ENCODE data around the gene SYT17.
A peak's percentile ranks its signal among the peaks of the same experiment; 100 is the strongest.

The SYT17 gene

GRCh38 chr16:19269098-19269497 is 101.1 kb downstream of the SYT17 start:
- no peak for DNase-seq

- no peak for DNase-seq
Observed at GRCh38 chr16:19274165-19274797, 106.2 kb downstream of the SYT17 start.

- DNase-seq: no peak
Observed at GRCh38 chr16:19278403-19278802, 110.4 kb downstream of the SYT17 start.

- DNase-seq: no peak
Observed at GRCh38 chr16:19281246-19281645, 113.2 kb downstream of the SYT17 start.

- no peak for DNase-seq
Observed at GRCh38 chr16:19282101-19282500, 114.1 kb downstream of the SYT17 start.

- no peak for DNase-seq
Observed at GRCh38 chr16:19283637-19284036, 115.6 kb downstream of the SYT17 start.

GRCh38 chr16:19284207-19284606 is 116.2 kb downstream of the SYT17 start:
- DNase-seq: peak; percentile 75

GRCh38 chr16:19285431-19285830 is 117.4 kb downstream of the SYT17 start, which contains the start of gene CLEC19A:
CLEC19A (plus strand) TSS chr16:19285731; CDS start chr16:19285852, 121 bp downstream.
- DNase-seq: no peak

- no peak for DNase-seq
Observed at GRCh38 chr16:19286827-19287226, 118.8 kb downstream of the SYT17 start.

- no peak for DNase-seq
Observed at GRCh38 chr16:19287241-19287640, 119.2 kb downstream of the SYT17 start.

GRCh38 chr16:19288872-19289799 is 121.1 kb downstream of the SYT17 start:
- DNase-seq: no peak

GRCh38 chr16:19289811-19290485 is 121.9 kb downstream of the SYT17 start:
- no peak for DNase-seq

- no peak for DNase-seq
Observed at GRCh38 chr16:19290860-19291259, 122.8 kb downstream of the SYT17 start.

GRCh38 chr16:19291475-19291874 is 123.4 kb downstream of the SYT17 start:
- no peak for DNase-seq

- DNase-seq: no peak
Observed at GRCh38 chr16:19292186-19292585, 124.1 kb downstream of the SYT17 start.

- no peak for DNase-seq
Observed at GRCh38 chr16:19294156-19294649, 126.2 kb downstream of the SYT17 start.

- DNase-seq: no peak
Observed at GRCh38 chr16:19295393-19295792, 127.4 kb downstream of the SYT17 start.

GRCh38 chr16:19297454-19297853 is 129.4 kb downstream of the SYT17 start:
- DNase-seq: no peak

GRCh38 chr16:19299565-19299964 is 131.5 kb downstream of the SYT17 start:
- DNase-seq: no peak

GRCh38 chr16:19301931-19302330 is 133.9 kb downstream of the SYT17 start:
- DNase-seq: no peak

GRCh38 chr16:19304750-19305149 is 136.7 kb downstream of the SYT17 start:
- DNase-seq: no peak

GRCh38 chr16:19305443-19305842 is 137.4 kb downstream of the SYT17 start:
- no peak for DNase-seq

GRCh38 chr16:19307587-19308241 is 139.7 kb downstream of the SYT17 start:
- DNase-seq: no peak

Measured in NCI-H2029 treated with DMSO at 0.1 percent for 48 hours (cell line).